HEK293 (cell line): Measurements from ENCODE around the gene LPIN1.
A peak's percentile ranks its signal among the peaks of the same experiment; 100 is the strongest.

Source experiments
- EGR2 ChIP-seq: fragments of 450-650 bp; formaldehyde crosslinking; IDR thresholded peaks from 2 replicates; pipeline ENCODE4 v1.5.1; 2016; ENCODE audit warnings: low read depth, missing biosample characterization, missing genetic modification characterization
- GFI1B ChIP-seq: fragments of 450-650 bp; formaldehyde crosslinking; IDR thresholded peaks from 2 replicates; pipeline ENCODE4 v1.5.1; 2016; ENCODE audit warnings: missing biosample characterization, missing genetic modification characterization
- HOXC10 ChIP-seq: sonication (generic); formaldehyde crosslinking; IDR thresholded peaks from 2 replicates; pipeline ENCODE4 v1.8.1; 2023; ENCODE audit warnings: mild to moderate bottlenecking, missing genetic modification reagents
- HOXD13 ChIP-seq: sonication (generic); formaldehyde crosslinking; IDR thresholded peaks from 2 replicates; pipeline ENCODE4 v1.8.0; 2022; ENCODE audit warnings: missing genetic modification reagents, borderline replicate concordance
- KLF16 ChIP-seq: fragments of 450-650 bp; formaldehyde crosslinking; IDR thresholded peaks from 2 replicates; pipeline ENCODE4 v1.5.1; 2017; ENCODE audit warnings: missing biosample characterization, missing genetic modification characterization
- PRDM1 ChIP-seq: fragments of 450-650 bp; formaldehyde crosslinking; IDR thresholded peaks from 2 replicates; pipeline ENCODE4; 2016; ENCODE audit warnings: missing biosample characterization, missing genetic modification characterization
- ZBTB48 ChIP-seq: fragments of 450-650 bp; formaldehyde crosslinking; IDR thresholded peaks from 2 replicates; pipeline ENCODE4 v1.5.1; 2016; ENCODE audit warnings: missing biosample characterization, missing genetic modification characterization
- ZEB2 ChIP-seq: fragments of 450-650 bp; formaldehyde crosslinking; IDR thresholded peaks from 2 replicates; pipeline ENCODE4 v1.5.1; 2016; ENCODE audit warnings: missing biosample characterization, missing genetic modification characterization
- ZFHX2 ChIP-seq: fragments of 450-650 bp; formaldehyde crosslinking; conservative IDR thresholded peaks from 2 replicates; pipeline ENCODE4 v1.5.1; 2016; ENCODE audit warnings: missing biosample characterization, missing genetic modification characterization
- ZNF214 ChIP-seq: fragments of 450-650 bp; formaldehyde crosslinking; IDR thresholded peaks from 2 replicates; pipeline ENCODE4 v1.5.1; 2017; ENCODE audit warnings: missing biosample characterization, mild to moderate bottlenecking, missing genetic modification characterization, borderline replicate concordance
- ZNF394 ChIP-seq: fragments of 450-650 bp; formaldehyde crosslinking; IDR thresholded peaks from 2 replicates; pipeline ENCODE4 v1.5.1; 2016; ENCODE audit warnings: missing biosample characterization, missing genetic modification characterization, mild to moderate bottlenecking, moderate library complexity, borderline replicate concordance
- ZNF48 ChIP-seq: fragments of 450-650 bp; formaldehyde crosslinking; IDR thresholded peaks from 2 replicates; pipeline ENCODE4 v1.5.1; 2016; ENCODE audit warnings: missing biosample characterization, missing genetic modification characterization
- ZNF510 ChIP-seq: fragments of 450-650 bp; formaldehyde crosslinking; IDR thresholded peaks from 2 replicates; pipeline ENCODE4 v1.5.1; 2018; ENCODE audit warnings: mild to moderate bottlenecking, missing genetic modification characterization, missing biosample characterization; ENCODE audit not compliant: insufficient replicate concordance
- ZNF530 ChIP-seq: fragments of 450-650 bp; formaldehyde crosslinking; IDR thresholded peaks from 2 replicates; pipeline ENCODE4 v1.5.1; 2016; ENCODE audit warnings: low read depth, missing biosample characterization, missing genetic modification characterization
- ZNF549 ChIP-seq: fragments of 450-650 bp; IDR thresholded peaks from 2 replicates; pipeline ENCODE4 v1.5.1; 2018; ENCODE audit warnings: missing biosample characterization, missing genetic modification characterization, mild to moderate bottlenecking, inconsistent platforms, moderate library complexity
- ZNF560 ChIP-seq: fragments of 450-650 bp; formaldehyde crosslinking; IDR thresholded peaks from 2 replicates; pipeline ENCODE4 v1.5.1; 2017; ENCODE audit warnings: missing biosample characterization, missing genetic modification characterization, borderline replicate concordance
- ZNF585B ChIP-seq: fragments of 450-650 bp; formaldehyde crosslinking; IDR thresholded peaks from 2 replicates; pipeline ENCODE4 v1.5.1; 2016; ENCODE audit warnings: missing biosample characterization, missing genetic modification characterization
- ZNF626 ChIP-seq: fragments of 450-650 bp; sonication (Bioruptor Pico); formaldehyde crosslinking; IDR thresholded peaks from 2 replicates; pipeline ENCODE4 v1.5.1; 2018; ENCODE audit warnings: missing biosample characterization, missing genetic modification characterization, inconsistent platforms
- ZNF664 ChIP-seq: fragments of 450-650 bp; formaldehyde crosslinking; IDR thresholded peaks from 2 replicates; pipeline ENCODE4 v1.5.1; 2016; ENCODE audit warnings: missing biosample characterization, missing genetic modification characterization
- ZNF701 ChIP-seq: fragments of 450-650 bp; formaldehyde crosslinking; IDR thresholded peaks from 2 replicates; pipeline ENCODE4 v1.5.1; 2016; ENCODE audit warnings: missing biosample characterization, missing genetic modification characterization
- ZNF792 ChIP-seq: fragments of 450-650 bp; formaldehyde crosslinking; IDR thresholded peaks from 2 replicates; pipeline ENCODE4 v1.5.1; 2016; ENCODE audit warnings: missing biosample characterization, missing genetic modification characterization
- TF ChIP-seq, protein P1 (sequence below): fragments of 450-650 bp; formaldehyde crosslinking; optimal IDR thresholded peaks from 2 replicates; pipeline ENCODE3; 2016; ENCODE audit warnings: missing biosample characterization, mild to moderate bottlenecking, missing genetic modification characterization
- TF ChIP-seq, protein P2 (sequence below): fragments of 450-650 bp; formaldehyde crosslinking; IDR thresholded peaks from 2 replicates; pipeline ENCODE4 v1.5.1; 2016; ENCODE audit warnings: missing biosample characterization, missing genetic modification characterization, borderline replicate concordance
- TF ChIP-seq, protein P3 (sequence below): fragments of 450-650 bp; formaldehyde crosslinking; IDR thresholded peaks from 2 replicates; pipeline ENCODE4 v1.5.1; 2017; ENCODE audit warnings: missing biosample characterization, missing genetic modification characterization
- TF ChIP-seq, protein P4 (sequence below): fragments of 450-650 bp; formaldehyde crosslinking; IDR thresholded peaks from 2 replicates; pipeline ENCODE4 v1.5.1; 2016; ENCODE audit warnings: missing biosample characterization, missing genetic modification characterization
- TF ChIP-seq, protein P5 (sequence below): fragments of 450-650 bp; formaldehyde crosslinking; IDR thresholded peaks from 2 replicates; pipeline ENCODE4 v1.5.1; 2016; ENCODE audit warnings: missing biosample characterization, missing genetic modification characterization, low read depth

The LPIN1 gene

DNA sequence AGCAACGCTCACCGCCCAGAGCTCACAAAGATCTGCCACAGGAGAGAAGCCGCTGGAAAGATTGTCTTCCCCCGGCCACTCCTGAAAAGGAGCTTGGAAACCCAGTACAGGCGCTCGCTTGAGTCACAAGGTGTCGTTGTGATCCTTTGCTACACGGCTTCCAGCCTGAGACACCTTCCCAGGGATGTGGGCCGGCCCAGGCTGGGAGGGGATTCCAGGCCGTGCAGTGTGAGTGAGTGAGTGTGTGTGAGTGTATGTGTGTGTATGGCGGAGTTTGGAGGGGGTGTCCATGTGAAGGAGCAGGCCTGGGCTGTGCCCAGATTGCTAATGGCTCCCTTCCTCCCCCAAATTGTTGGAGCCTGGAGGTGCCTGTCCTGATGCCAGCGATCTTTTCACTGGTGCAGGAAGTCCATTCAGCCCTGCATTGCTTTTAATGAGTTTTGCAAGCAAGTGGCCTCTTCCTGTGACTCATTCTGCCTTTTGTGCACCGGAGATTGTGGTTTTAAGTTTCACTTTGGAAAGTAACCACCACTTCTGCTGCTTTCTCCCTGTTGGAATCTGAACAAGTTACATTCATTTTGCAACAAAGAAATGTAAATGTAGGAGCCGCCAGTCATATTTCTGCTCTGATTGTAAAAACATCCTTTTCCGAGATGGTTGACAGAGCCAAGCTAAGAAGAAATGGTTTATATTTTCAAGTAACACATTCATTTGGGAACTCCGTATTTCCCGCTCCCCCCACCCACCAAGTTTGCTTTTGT lies 83.7 kb downstream of the LPIN1 start (continued):
- TF ChIP-seq HOXC10 (CRISPR knock-in tag) (no peak), GFI1B (tag by site-specific recombination) (peak; percentile 49; the same call in 1 of the 2 replicates), ZNF560 (no peak), EGR2 (peak; percentile 36; the same call in 1 of the 2 replicates), ZNF664 (no peak), ZNF530 (tag by site-specific recombination) (no peak), ZBTB48 (tag by site-specific recombination) (peak; percentile 58), ZEB2 (peak; percentile 71), KLF16 (tag by site-specific recombination) (no peak), ZNF626 (tag by site-specific recombination) (no peak), ZNF701 (tag by site-specific recombination) (no peak), ZNF549 (tag by site-specific recombination) (no peak), ZNF48 (no peak), HOXD13 (CRISPR knock-in tag) (peak; percentile 75; the same call in 1 of the 2 replicates), ZNF792 (0 out of 2 replicates have a peak, but pooled peaks have one; percentile 62), ZNF394 (peak; percentile 52), PRDM1 (peak; percentile 96), ZNF214 (tag by site-specific recombination) (no peak), ZNF585B (tag by site-specific recombination) (no peak), ZFHX2 (tag by site-specific recombination) (peak; percentile 53), ZNF510 (tag by site-specific recombination) (no peak)
- TF ChIP-seq, protein P1, sequence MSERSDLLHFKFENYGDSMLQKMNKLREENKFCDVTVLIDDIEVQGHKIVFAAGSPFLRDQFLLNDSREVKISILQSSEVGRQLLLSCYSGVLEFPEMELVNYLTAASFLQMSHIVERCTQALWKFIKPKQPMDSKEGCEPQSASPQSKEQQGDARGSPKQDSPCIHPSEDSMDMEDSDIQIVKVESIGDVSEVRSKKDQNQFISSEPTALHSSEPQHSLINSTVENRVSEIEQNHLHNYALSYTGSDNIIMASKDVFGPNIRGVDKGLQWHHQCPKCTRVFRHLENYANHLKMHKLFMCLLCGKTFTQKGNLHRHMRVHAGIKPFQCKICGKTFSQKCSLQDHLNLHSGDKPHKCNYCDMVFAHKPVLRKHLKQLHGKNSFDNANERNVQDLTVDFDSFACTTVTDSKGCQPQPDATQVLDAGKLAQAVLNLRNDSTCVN (tag by site-specific recombination) = no peak
- TF ChIP-seq, protein P2, sequence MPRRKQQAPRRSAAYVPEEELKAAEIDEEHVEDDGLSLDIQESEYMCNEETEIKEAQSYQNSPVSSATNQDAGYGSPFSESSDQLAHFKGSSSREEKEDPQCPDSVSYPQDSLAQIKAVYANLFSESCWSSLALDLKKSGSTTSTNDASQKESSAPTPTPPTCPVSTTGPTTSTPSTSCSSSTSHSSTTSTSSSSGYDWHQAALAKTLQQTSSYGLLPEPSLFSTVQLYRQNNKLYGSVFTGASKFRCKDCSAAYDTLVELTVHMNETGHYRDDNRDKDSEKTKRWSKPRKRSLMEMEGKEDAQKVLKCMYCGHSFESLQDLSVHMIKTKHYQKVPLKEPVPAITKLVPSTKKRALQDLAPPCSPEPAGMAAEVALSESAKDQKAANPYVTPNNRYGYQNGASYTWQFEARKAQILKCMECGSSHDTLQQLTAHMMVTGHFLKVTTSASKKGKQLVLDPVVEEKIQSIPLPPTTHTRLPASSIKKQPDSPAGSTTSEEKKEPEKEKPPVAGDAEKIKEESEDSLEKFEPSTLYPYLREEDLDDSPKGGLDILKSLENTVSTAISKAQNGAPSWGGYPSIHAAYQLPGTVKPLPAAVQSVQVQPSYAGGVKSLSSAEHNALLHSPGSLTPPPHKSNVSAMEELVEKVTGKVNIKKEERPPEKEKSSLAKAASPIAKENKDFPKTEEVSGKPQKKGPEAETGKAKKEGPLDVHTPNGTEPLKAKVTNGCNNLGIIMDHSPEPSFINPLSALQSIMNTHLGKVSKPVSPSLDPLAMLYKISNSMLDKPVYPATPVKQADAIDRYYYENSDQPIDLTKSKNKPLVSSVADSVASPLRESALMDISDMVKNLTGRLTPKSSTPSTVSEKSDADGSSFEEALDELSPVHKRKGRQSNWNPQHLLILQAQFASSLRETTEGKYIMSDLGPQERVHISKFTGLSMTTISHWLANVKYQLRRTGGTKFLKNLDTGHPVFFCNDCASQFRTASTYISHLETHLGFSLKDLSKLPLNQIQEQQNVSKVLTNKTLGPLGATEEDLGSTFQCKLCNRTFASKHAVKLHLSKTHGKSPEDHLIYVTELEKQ (tag by site-specific recombination) = no peak
- TF ChIP-seq, protein P3, sequence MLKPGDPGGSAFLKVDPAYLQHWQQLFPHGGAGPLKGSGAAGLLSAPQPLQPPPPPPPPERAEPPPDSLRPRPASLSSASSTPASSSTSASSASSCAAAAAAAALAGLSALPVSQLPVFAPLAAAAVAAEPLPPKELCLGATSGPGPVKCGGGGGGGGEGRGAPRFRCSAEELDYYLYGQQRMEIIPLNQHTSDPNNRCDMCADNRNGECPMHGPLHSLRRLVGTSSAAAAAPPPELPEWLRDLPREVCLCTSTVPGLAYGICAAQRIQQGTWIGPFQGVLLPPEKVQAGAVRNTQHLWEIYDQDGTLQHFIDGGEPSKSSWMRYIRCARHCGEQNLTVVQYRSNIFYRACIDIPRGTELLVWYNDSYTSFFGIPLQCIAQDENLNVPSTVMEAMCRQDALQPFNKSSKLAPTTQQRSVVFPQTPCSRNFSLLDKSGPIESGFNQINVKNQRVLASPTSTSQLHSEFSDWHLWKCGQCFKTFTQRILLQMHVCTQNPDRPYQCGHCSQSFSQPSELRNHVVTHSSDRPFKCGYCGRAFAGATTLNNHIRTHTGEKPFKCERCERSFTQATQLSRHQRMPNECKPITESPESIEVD (tag by site-specific recombination) = peak; percentile 75
- TF ChIP-seq, protein P4, sequence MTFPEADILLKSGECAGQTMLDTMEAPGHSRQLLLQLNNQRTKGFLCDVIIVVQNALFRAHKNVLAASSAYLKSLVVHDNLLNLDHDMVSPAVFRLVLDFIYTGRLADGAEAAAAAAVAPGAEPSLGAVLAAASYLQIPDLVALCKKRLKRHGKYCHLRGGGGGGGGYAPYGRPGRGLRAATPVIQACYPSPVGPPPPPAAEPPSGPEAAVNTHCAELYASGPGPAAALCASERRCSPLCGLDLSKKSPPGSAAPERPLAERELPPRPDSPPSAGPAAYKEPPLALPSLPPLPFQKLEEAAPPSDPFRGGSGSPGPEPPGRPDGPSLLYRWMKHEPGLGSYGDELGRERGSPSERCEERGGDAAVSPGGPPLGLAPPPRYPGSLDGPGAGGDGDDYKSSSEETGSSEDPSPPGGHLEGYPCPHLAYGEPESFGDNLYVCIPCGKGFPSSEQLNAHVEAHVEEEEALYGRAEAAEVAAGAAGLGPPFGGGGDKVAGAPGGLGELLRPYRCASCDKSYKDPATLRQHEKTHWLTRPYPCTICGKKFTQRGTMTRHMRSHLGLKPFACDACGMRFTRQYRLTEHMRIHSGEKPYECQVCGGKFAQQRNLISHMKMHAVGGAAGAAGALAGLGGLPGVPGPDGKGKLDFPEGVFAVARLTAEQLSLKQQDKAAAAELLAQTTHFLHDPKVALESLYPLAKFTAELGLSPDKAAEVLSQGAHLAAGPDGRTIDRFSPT (tag by site-specific recombination) = no peak
- TF ChIP-seq, protein P5, sequence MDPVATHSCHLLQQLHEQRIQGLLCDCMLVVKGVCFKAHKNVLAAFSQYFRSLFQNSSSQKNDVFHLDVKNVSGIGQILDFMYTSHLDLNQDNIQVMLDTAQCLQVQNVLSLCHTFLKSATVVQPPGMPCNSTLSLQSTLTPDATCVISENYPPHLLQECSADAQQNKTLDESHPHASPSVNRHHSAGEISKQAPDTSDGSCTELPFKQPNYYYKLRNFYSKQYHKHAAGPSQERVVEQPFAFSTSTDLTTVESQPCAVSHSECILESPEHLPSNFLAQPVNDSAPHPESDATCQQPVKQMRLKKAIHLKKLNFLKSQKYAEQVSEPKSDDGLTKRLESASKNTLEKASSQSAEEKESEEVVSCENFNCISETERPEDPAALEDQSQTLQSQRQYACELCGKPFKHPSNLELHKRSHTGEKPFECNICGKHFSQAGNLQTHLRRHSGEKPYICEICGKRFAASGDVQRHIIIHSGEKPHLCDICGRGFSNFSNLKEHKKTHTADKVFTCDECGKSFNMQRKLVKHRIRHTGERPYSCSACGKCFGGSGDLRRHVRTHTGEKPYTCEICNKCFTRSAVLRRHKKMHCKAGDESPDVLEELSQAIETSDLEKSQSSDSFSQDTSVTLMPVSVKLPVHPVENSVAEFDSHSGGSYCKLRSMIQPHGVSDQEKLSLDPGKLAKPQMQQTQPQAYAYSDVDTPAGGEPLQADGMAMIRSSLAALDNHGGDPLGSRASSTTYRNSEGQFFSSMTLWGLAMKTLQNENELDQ (tag by site-specific recombination) = no peak
